ENCODE data around the gene C16orf90.

DNA sequence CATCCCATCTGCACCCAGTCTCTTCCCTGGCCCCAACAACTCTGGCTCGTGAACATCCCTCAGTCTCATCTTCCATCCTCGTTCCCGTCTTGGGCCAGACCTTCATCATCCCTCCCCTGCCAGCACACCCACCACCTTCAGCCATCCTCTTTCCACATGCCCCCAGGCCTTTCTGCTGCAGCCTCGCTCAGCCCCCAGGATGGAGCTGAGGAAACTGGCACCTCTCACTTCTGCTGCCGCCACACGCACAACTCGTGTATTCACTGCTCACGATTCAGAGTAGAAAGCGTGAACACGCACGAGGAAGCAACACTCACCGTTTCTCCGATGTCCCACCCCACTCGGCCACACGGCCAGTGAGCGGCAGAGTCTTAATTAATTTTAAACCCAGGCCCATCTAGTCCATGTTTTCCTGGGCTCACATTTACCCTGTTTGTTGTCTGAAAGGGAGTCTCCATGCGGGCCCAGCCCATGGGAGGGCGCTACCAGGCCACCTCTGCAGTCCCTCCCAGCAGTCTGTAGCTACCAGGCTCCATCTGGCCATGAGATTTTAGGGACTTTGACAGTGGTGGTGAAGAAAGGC, 12.5 kb downstream of the C16orf90 start:
- TF ChIP-seq, protein P1, sequence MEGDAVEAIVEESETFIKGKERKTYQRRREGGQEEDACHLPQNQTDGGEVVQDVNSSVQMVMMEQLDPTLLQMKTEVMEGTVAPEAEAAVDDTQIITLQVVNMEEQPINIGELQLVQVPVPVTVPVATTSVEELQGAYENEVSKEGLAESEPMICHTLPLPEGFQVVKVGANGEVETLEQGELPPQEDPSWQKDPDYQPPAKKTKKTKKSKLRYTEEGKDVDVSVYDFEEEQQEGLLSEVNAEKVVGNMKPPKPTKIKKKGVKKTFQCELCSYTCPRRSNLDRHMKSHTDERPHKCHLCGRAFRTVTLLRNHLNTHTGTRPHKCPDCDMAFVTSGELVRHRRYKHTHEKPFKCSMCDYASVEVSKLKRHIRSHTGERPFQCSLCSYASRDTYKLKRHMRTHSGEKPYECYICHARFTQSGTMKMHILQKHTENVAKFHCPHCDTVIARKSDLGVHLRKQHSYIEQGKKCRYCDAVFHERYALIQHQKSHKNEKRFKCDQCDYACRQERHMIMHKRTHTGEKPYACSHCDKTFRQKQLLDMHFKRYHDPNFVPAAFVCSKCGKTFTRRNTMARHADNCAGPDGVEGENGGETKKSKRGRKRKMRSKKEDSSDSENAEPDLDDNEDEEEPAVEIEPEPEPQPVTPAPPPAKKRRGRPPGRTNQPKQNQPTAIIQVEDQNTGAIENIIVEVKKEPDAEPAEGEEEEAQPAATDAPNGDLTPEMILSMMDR (IDR thresholded peaks at IDR 0.05) = no peak
- no peak for TF ChIP-seq POLR2A (IDR thresholded peaks at IDR 0.05)

Data from uterus (tissue), 2 donors.